ENCODE results near the gene LSP1.

LSP1 gene

DNA sequence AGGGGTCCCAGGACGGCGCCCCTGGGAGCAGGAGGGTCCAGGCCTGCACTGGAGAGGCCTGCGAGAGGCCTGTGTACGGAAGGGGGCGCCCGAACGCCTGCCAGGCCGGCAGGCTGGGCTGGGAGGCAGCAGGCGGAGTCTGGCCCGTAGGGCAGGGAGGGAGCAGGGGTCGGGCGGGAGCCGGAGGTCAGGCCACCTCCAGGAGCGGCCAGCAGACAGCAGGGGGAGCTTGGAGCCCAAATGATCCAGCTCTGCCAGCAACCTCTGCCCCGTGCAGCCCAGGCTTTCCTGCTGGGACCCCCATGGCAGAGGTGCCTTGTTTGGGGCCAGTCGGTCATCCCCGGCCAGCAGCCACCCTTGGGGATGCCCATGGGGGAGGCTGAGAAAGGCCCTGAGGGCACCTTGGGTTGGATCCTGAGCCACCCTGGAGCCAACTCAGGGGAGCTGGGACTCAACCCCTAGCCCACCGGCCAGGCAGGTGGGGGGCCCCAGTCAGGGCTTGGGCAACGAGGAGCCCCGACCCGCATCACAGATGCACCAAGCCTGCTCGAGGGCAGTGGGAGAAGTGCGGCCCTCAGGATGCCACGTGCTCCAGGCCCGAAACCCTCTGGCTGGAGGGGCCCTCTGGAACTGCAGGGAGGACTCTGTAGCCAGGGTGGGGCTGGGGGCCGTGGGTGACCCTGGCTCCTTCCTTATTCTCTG, 27.7 kb upstream of the LSP1 start:
- DNase-seq (ENCODE audit: low read depth), result no peak

DNA sequence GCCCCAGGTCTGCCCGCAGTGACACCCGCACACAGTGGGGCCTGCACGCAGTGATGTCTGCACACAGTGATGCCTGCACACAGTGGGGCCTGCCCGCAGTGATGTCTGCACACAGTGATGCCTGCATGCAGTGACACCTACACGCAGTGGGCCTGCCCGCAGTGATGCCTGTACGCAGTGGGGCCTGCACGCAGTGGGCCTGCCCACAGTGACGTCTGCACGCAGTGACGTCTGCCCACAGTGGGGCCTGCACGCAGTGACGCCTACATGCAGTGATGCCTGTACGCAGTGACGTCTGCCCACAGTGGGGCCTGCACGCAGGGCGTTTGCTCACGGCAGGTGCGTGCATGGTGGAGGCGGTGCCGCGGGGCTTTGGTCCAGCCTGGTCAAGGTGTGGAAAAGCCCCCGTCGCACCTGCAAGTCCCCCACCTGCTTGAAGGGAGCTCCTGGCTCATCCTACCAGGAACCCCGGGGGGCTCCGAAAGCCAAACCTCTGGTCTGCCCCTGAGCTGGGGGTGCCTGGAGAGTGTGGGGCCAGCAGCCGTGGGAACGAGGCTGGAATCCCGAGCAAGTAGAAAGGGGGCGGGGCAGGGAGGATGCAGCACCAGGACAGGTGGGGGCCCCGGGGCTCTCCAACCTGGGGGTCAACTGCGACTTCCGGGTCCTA, 27.0 kb upstream of the LSP1 start:
- no peak for DNase-seq (ENCODE audit: low read depth)

DNA sequence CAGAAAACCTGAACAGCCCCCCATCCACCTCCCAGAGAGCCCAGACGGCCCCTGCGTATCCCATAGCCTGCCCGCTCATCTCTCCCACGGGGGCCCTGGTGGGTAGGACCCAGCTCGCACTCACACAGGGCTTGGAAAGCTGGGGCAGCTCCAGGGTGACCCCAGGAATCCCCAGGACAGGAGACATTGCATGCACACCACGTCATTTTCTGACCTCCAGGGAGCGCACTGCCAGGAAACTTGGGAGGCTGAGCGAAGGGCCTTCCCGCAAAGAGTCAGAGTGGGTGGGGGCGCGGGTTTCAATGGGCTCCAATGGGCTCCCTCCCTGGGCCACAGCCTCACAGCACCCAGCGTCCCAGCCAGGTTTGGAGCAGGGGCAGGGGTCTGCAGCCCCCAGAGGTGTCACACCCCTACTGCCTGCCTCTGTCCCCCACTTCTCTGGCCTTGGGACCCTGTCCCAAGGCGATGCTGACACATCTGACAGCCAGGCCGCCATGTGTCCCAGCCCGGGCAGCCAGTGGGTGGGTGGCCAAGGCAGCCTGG, 26.3 kb upstream of the LSP1 start:
- DNase-seq (ENCODE audit: low read depth), result peak; percentile 57

DNA sequence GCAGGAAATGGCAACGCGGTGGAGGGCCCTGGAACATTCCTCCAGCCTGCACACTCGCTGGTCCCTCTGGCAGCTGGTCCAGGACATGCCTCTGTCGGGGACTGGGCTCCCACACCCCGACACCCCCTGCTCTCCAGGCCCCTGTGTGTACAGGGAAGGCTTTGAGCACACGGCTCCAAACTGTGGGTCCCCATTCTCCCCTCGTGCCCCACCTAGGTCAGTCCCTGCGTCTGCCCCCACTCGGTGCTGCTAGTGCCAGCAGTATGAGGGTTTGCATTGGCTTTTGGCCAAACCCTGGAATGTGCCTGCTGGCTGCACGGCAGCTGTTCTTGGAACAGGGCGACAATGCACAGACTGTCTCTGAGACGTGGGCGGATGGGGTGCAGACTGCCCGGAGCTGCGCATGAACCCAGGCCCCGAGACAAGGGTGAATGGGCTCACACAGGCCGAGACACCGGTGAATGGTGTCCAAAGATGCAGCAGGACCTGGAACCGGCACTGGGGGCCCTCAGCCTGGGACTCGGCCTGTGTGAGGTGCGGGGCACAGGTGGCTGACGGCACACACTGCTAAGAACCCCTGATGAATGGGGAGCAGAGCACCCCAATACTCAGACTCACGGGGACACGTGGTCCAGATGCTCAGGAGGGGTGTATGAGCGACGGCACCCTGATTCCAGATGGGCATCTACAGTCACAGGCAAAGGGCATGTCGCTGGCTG, 25.6 kb upstream of the LSP1 start:
- DNase-seq (ENCODE audit: low read depth), result peak; percentile 89

DNA sequence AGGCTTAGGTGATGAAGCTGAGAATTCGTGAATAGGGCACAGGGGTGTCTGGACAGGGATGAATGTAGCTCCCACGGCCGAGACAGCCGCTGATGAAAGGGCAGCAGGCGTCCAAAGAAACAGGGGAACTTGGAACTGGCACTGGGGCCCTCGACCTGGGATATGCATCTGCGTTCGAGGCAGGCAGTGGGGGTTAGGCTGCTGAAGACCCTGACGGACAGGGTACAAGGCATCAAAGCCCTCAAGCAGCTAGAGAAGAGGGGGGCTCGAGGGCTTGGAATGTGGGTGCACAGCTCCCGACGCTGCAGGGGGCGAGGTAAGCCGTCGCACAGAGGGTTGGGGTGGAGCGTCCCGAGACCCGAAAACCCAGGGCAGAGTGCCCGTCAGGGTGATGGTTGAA, 25.0 kb upstream of the LSP1 start:
- no peak for DNase-seq (ENCODE audit: low read depth)

DNA sequence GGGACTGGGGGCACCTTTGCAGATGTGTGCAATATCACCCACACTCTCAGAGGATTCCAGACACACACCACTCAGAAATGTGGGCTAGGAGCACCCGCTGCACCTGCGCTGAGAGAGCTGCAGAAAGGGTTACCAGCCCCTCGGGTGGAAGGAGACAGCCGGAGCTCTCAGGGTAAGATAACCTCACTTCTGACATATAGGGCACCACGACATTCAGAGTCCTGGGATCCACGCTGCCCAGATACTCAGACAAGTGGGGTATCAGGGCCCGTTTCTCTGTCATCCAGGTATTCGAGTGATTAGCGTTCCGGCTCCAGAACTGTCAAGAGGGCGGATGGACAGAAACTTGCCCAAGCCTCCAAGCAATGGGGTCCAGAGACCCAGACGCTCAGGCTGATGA, 24.3 kb upstream of the LSP1 start:
- no peak for DNase-seq (ENCODE audit: low read depth)

DNA sequence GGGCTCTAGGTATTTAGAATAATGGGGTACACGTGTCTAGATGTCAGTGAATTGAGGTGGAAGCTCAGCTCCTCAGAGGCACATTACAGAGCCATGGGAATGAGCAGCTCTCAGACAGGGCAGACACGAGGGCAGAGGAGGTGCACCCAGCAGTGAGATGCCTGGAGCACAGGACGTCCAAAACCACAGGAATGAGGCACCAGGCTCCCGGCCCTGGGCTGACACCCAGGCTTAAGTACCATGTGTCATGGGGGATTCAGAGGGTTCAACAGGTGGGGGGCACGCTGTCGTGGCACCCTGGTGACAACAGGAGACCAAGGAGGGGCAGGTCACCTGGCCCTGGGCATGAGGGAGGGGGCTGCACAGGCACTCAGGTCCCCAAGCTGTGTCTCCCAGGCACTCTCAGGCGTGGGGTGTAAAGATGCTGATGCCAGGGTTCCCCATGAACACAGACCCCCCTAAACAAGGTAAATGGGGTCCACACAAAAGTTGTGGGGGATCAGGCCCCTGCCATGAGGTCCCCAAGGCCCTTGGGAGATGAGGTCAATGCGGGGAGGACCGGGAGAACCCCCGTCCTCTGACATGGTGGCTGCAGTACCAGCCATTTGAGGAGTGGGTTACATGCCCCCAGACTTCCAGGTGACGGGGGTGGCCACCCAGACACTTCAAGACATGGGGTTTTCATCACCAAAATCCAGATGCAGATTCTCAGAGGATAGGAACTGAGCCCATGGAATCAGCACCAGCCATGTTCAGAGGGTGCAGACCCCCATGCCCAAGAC, 23.7 kb upstream of the LSP1 start:
- DNase-seq (ENCODE audit: low read depth), result peak; percentile 66

DNA sequence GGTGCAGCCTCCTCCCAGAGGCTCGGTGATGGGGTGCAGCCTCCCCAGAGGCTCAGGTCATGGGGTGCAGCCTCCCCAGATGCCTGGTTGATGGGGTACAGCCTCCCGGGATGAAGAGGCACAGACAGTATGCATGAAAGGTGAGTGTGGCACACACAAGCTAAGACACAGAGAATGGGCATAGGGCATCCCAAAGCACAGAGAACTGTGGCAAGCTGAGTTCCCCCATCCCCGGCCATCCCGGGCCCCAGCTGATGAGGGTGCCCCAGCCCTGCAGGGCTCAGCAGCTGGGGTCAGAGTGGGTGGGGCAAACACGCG, 22.9 kb upstream of the LSP1 start:
- no peak for DNase-seq (ENCODE audit: low read depth)

DNA sequence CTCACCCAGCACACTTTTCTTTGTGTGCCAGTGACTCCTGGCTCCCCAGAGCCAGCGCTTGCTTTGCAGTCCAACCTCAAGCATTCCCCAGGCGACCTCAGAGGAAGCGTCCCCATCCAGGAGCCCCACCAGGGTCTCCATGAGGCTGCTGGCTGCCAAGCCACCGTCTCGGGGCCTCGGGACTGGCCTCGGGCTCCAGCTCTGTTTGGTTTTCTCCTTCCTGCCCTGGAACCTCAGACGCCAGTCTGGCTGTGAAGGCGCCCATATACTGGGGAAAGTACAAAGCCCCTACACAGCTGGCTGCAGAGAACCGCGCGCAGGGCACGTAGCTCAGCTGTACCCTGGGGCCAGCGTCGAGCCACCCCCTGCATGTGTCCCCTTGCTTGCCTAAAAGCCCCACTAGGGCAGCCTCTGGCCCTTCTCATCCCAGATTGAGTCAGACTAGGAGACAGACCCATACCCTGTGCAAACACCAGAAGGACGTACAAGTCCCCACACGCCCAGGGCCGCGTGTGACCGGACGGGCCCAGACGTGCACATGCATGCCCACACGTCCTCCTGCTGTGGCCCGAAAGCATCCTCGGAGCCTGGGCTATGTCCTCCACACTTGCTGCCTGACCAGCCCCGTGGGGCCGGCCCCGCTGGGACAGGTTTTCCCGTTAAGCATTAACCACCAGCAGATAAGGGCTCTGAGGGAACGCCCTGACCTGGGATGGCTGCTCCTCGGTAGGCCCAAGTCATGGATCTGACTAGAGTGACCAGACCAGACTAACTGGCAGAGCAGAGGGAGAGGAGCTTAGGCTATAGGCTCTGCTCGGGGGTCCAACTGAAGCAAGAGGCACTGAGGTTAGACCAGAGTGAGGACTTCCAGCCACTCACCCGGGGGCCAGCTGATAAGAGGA, 22.3 kb upstream of the LSP1 start:
- no peak for DNase-seq (ENCODE audit: low read depth)

DNA sequence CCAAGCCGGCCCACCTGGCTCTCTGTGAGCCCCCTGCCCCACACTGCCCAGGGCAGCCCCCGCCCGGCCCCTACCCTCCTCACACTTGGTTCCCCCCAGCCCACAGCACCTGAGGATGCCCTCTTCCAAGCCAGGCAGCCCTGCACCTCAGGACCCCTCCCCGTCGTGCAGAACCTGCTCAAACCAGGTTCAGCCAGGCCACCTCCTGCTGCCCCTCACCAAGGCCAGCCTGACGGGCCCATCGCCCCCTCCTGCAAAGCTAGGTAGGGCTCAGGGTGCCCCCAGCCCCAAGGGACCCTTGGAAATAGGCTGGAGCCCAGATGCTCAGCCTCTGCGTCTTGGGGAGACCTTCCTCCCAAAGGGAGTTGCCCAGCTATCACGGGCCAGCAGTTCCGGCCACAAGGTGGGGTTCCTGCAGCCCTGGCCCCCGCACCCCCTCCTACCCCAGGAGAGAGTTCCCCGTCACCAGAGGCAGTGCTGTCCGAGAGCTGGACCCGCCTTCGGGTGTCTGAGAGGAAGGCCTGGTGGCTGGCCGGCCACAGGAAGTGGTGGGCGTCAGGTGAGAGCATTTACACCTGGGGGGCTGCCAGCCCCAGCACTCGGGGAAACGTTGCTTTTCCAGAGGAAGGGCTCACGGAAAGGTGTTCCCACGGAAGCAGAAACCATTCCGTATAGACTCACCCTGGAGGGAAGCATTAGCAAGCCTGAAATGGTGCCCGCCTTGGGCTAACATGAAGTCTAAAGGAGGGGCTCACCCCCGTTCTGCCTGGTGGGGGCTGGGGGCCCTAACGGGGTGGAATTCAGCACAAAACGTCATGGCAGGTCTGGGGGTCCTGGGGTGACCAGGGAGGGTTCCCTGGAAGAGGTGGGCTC, 21.3 kb upstream of the LSP1 start:
- DNase-seq (ENCODE audit: low read depth), result no peak

DNA sequence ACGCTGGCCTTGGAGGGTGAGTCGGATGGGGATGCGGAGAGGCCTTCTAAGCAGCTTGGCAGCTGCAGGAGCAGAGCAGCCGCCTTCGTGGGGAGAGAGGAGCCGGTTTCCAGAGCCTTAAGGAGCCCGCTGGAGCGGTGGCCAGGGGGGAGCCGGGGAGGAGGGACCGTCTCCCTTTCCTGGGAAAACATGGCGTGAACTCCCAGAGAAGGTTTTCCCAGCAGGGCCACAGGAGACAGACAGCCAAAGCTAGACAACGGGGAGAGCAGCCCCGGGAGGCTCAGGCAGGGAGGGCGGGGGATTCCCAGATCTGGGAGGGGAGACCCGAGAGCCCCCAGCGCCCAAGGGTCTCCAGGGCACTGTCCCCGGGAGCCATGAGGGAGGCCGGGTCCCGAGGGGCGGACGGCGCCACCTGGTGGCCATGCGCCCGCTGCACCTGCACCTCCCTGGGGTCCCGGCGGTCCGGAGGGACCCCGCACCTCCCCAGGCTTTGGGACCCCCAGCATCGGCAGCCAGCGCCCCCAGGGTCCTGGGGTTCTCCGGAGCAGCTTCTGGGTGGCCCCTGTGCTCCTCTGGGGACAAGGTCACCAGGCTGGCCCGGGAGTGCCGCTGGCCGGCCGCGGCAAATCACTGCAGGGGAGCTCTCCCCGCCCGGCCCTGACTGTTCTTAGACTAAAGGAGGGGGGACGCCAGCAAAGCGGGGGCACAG, 20.5 kb upstream of the LSP1 start:
- DNase-seq (ENCODE audit: low read depth), result no peak

DNA sequence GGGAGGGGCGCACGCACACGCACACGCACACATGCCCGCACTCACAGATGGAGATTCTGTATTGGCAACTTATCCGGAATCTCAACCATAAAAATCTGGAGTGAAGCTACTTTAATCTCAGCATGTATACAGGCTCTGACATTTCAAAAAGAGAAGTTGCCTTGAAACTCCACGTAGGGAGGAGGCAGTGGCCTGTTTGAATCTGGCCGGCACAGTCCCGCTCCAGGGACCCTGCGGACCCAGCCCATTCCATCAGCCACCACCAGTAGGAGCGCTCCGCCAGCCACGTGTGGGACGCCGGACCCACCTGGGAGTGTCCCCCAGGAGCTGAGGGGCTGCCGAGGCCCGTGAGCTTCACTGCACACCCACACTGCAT, 20.0 kb upstream of the LSP1 start:
- no peak for DNase-seq (ENCODE audit: low read depth)

DNA sequence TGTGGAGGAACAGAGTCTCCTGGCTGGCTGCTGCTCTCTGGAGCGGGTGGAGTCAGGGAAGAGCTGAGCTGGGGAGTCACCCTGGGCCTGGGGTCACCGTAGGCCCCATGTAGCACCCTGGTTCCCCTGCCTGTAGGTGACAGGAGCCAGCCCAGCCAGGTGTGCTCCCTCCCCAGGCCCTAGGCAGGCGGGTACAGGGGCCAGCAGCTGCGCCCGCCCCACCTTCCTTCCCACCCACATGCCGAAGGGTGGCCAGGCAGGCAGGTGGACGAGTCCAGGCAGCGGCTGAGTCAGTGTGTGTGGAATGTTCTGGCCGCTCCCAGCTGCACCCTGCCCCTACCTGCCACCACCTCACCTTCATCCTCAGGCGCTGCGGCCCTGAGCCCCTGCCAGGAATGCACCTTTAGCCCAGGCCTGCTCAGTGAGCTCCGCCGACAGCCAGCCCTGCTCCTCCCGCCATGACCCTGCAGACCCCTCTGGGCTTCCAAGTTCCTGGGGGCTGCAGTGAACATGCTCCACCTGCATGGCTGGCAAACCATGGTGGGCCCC, 18.7 kb upstream of the LSP1 start:
- DNase-seq (ENCODE audit: low read depth), result no peak

DNA sequence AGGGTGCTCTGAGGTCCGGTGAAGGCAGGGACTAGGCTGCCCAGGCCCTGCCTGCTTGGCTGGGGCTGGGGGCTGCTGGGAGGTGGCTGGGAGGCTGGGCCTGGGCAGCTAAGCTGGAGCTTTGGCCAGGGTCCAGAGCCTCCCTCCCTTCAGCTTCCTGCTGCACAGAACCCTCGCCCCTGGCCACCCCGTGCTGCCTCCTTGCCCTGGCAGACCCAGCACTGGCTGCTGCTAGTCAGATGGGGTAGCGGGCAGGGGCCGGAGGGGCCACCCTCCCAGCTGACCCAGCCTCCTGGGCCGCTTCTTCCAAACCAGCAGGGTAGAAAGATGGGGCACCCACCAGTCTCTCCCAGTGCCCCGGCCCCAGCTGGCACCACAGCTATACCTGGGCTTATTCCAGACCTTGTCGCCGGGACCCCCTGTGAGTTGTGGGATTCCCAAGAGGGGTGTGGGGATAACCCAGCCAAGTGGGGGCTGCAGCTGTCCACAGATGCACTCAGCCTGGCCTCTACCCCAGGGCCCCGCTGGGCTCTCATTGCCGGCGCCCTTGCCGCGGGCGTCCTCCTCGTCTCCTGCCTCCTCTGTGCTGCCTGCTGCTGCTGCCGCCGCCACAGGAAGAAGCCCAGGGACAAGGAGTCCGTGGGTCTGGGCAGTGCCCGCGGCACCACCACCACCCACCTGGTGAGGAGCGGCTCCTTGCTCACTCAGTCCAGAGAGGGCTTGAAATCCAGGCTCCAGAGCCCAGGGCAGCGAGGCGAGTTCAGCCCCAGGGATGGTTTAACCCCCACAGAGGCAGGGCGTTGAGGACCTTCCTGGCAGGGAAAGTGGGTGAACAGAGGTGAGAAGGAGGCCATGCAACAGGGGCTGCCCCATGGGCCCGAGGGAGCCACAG, 17.9 kb upstream of the LSP1 start, which contains the start of gene SYT8:
TSS of gene SYT8 (plus strand) at position 212 of the 892 bp plus-strand sequence. CDS start at position 328, 116 bp downstream.
- DNase-seq (ENCODE audit: low read depth), result no peak

DNA sequence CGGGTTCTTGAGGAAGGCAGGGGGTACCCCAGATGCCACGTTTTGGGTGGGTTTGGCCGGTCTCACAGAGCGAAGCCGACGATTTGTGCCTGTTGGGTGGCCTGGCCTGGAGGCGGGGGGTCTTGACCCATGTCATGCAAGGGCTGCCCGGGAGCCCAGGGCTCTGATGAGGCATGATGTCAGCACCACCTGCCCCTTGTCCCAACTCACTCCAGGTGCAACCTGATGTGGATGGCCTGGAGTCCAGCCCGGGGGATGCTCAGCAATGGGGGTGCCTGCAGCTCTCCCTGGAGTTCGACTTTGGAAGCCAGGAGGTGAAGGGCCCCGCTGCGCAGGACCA, 17.2 kb upstream of the LSP1 start:
- no peak for DNase-seq (ENCODE audit: low read depth)

DNA sequence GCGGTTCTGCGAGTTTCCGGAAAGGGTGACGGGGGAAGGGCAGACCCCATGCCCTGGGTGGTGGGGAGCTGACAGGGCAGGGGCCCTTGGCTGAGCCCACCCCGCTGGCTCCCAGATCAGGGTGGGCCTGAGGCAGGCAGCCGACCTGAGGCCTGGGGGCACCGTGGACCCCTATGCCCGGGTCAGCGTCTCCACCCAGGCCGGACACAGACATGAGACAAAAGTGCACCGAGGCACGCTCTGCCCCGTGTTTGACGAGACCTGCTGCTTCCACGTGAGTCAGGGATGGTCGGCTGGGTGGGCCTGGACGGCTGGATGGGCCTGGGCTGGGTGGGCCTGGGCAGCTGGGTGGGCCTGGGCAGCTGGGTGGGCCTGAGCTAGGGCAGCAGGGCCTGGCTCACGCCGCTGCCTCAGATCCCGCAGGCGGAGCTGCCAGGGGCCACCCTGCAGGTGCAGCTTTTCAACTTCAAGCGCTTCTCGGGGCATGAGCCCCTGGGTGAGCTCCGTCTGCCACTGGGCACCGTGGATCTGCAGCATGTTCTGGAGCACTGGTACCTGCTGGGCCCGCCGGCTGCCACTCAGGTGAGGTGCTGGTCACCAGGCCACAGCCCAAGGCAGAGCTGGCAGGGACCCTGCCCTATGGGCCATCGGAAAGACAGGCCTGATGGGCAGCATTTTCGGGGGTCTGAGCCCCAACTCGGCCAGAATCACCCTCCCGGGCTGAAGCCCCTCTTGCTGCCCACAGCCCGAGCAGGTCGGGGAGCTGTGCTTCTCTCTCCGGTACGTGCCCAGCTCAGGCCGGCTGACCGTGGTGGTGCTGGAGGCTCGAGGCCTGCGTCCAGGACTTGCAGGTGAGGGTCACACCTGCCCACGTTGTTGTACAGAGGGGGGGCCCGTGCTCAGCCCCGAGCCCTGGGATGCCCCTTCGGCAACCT, 16.6 kb upstream of the LSP1 start:
- DNase-seq (ENCODE audit: low read depth), result no peak
